ENCODE measurements around the gene RPS6KB2.

The RPS6KB2 gene

GRCh38 chr11:67449116-67449844 is 21.0 kb downstream of the RPS6KB2 start:
- Histone ChIP-seq H2BK120ac (ENCODE audit: low read depth, low read length) (no peak overlapping the region), H3K79me1 (ENCODE audit: low read depth, low read length) (no peaks in the 10 kb centered on the region), H3K14ac (ENCODE audit: low read length) (no peak overlapping the region), H3K18ac (ENCODE audit: low read length) (no peak overlapping the region), H3K4me2 (ENCODE audit: insufficient read depth, low read length, poor library complexity, severe bottlenecking) (no peak overlapping the region), H3K23ac (ENCODE audit: low read depth, low read length, poor library complexity) (no peak overlapping the region), H3K9me3 (replicated peaks in 1 of 2; ENCODE audit: control insufficient read depth in 2 of 2, insufficient read depth in 1 of 2, low read depth in 1 of 2, low read length in 2 of 2) (no peaks in the 10 kb centered on the region), H3K27me3 (ENCODE audit: control insufficient read depth in 3 of 3, insufficient read depth in 3 of 3, low read depth in 1 of 3, low read length in 3 of 3) (no peaks in the 10 kb centered on the region), H2AFZ (ENCODE audit: low read length) (no peak overlapping the region), H4K8ac (ENCODE audit: low read depth, low read length) (no peak overlapping the region), H3K27ac (replicated peaks; ENCODE audit: low read length) (no peak overlapping the region), H2BK15ac (ENCODE audit: low read length) (no peak overlapping the region), H4K91ac (ENCODE audit: low read depth, low read length, poor library complexity) (no peak overlapping the region), H3K4ac (ENCODE audit: low read length) (no peak overlapping the region), H3K4me1 (ENCODE audit: control insufficient read depth in 2 of 2, insufficient read depth in 1 of 2, low read depth in 1 of 2, low read length in 2 of 2) (peaks cover 5 to 15% of the 10 kb centered on the region in 2 donors), H3K36me3 (replicated peaks in 1 of 2; ENCODE audit: control insufficient read depth in 2 of 2, insufficient read depth in 2 of 2, low read length in 2 of 2) (no peaks in the 10 kb centered on the region), H3K4me3 (ENCODE audit: low read length in 2 of 2) (no peak overlapping the region), H2AK5ac (ENCODE audit: low read depth, low read length) (peak overlapping the region; percentile 8), H2BK5ac (ENCODE audit: low read length) (no peak overlapping the region), H2BK12ac (ENCODE audit: low read length) (no peak overlapping the region), H3K9ac (ENCODE audit: low read depth, low read length, poor library complexity) (peak overlapping the region; percentile 78)
- no peak for DNase-seq (ENCODE audit: low spot score)
- no CpG with 5 or more reads among the region's 9 CpGs for WGBS, 2 donors (ENCODE audit: extremely low coverage in 2 of 2, insufficient read length in 2 of 2, insufficient replicate concordance in 1 of 2)

DNA sequence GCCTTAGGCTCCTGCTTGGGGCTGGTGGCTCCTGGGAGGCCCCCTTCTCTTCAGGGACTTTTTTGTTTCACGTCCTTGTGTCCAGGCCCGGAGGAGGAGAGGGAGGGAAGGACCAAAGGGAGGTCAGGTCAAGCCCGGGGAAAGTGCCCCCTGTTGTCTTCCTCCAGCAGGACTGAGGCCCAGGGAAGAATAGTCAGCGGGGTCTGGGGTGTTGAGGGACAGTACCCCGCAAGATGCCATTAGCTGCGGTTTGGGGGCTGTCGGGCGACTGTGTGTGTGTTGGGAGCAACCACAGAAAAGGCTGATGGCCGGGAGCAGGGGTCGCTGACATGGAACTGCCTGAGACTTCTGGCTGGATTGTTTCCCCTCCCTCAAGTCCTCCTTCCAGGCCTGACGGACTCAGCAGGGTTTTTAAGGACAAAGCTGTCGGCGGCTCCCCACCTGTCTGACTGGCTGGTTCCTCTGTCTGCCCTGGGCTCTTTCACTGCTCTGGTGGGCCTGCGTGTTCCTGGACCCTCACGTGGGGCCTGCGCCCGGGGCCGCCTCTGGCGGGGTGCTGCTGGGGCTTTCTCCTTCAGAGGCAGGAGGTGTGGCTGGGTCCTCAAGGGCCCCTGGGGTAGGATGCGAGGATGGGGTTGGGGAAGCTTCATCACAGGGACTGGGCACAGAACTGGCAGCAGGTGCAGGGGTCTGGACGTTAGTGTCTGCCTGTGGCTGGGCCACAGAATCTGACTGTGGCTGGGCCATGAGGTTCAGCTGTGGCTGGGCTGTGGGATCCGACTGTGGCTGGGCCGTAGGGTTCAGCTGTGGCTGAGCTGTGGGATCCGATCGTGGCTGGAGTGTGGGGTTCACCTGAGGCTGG is 22.7 kb downstream of the RPS6KB2 start:
- Histone ChIP-seq H3K4ac (ENCODE audit: low read length) (no peak overlapping the region), H3K27ac (replicated peaks; ENCODE audit: low read length) (no peak overlapping the region), H3K27me3 (ENCODE audit: control insufficient read depth in 3 of 3, insufficient read depth in 3 of 3, low read depth in 1 of 3, low read length in 3 of 3) (no peaks in the 10 kb centered on the region), H2BK5ac (ENCODE audit: low read length) (no peak overlapping the region), H3K4me3 (ENCODE audit: low read length in 2 of 2) (no peak overlapping the region), H2AFZ (ENCODE audit: low read length) (peak overlapping the region; percentile 69), H2BK120ac (ENCODE audit: low read depth, low read length) (no peak overlapping the region), H3K23ac (ENCODE audit: low read depth, low read length, poor library complexity) (peak overlapping the region; percentile 52), H2BK12ac (ENCODE audit: low read length) (peak overlapping the region; percentile 7), H3K4me2 (ENCODE audit: insufficient read depth, low read length, poor library complexity, severe bottlenecking) (no peak overlapping the region), H3K9me3 (replicated peaks in 1 of 2; ENCODE audit: control insufficient read depth in 2 of 2, insufficient read depth in 1 of 2, low read depth in 1 of 2, low read length in 2 of 2) (no peaks in the 10 kb centered on the region), H3K4me1 (ENCODE audit: control insufficient read depth in 2 of 2, insufficient read depth in 1 of 2, low read depth in 1 of 2, low read length in 2 of 2) (peaks cover 5 to 15% of the 10 kb centered on the region in 2 donors), H3K36me3 (replicated peaks in 1 of 2; ENCODE audit: control insufficient read depth in 2 of 2, insufficient read depth in 2 of 2, low read length in 2 of 2) (no peaks in the 10 kb centered on the region), H3K79me1 (ENCODE audit: low read depth, low read length) (no peaks in the 10 kb centered on the region), H4K8ac (ENCODE audit: low read depth, low read length) (no peak overlapping the region), H3K14ac (ENCODE audit: low read length) (no peak overlapping the region), H2AK5ac (ENCODE audit: low read depth, low read length) (peak overlapping the region; percentile 39), H3K18ac (ENCODE audit: low read length) (peak overlapping the region; percentile 5), H3K9ac (ENCODE audit: low read depth, low read length, poor library complexity) (no peak overlapping the region), H2BK15ac (ENCODE audit: low read length) (no peak overlapping the region), H4K91ac (ENCODE audit: low read depth, low read length, poor library complexity) (no peak overlapping the region)
- no peak for DNase-seq (ENCODE audit: low spot score)
- no CpG with 5 or more reads among the region's 25 CpGs for WGBS, 2 donors (ENCODE audit: extremely low coverage in 2 of 2, insufficient read length in 2 of 2, insufficient replicate concordance in 1 of 2)

GRCh38 chr11:67451658-67451976 is 23.3 kb downstream of the RPS6KB2 start:
- H4K8ac ChIP-seq (ENCODE audit: low read depth, low read length): no peak overlapping the region
- no peaks in the 10 kb centered on the region for H3K79me1 ChIP-seq (ENCODE audit: low read depth, low read length)
- H2AFZ ChIP-seq (ENCODE audit: low read length): peak overlapping the region; percentile 69
- H2BK120ac ChIP-seq (ENCODE audit: low read depth, low read length): no peak overlapping the region
- no peaks in the 10 kb centered on the region for H3K9me3 ChIP-seq (replicated peaks in 1 of 2; ENCODE audit: control insufficient read depth in 2 of 2, insufficient read depth in 1 of 2, low read depth in 1 of 2, low read length in 2 of 2)
- no peak overlapping the region for H2BK12ac ChIP-seq (ENCODE audit: low read length)
- DNase-seq (ENCODE audit: low spot score): no peak
- peak overlapping the region; percentile 86 for H2AK5ac ChIP-seq (ENCODE audit: low read depth, low read length)
- H3K36me3 ChIP-seq (replicated peaks in 1 of 2; ENCODE audit: control insufficient read depth in 2 of 2, insufficient read depth in 2 of 2, low read length in 2 of 2): no peaks in the 10 kb centered on the region
- no peak overlapping the region for H3K27ac ChIP-seq (replicated peaks; ENCODE audit: low read length)
- H3K4me2 ChIP-seq (ENCODE audit: insufficient read depth, low read length, poor library complexity, severe bottlenecking): no peak overlapping the region
- no peak overlapping the region for H3K9ac ChIP-seq (ENCODE audit: low read depth, low read length, poor library complexity)
- H3K4me1 ChIP-seq (ENCODE audit: control insufficient read depth in 2 of 2, insufficient read depth in 1 of 2, low read depth in 1 of 2, low read length in 2 of 2): peaks cover 5 to 15% of the 10 kb centered on the region in 2 donors
- peak overlapping the region; percentile 52 for H3K23ac ChIP-seq (ENCODE audit: low read depth, low read length, poor library complexity)
- H3K27me3 ChIP-seq (ENCODE audit: control insufficient read depth in 3 of 3, insufficient read depth in 3 of 3, low read depth in 1 of 3, low read length in 3 of 3): no peaks in the 10 kb centered on the region
- H2BK5ac ChIP-seq (ENCODE audit: low read length): no peak overlapping the region
- H2BK15ac ChIP-seq (ENCODE audit: low read length): peak overlapping the region; percentile 72
- H4K91ac ChIP-seq (ENCODE audit: low read depth, low read length, poor library complexity): no peak overlapping the region
- no CpG with 5 or more reads among the region's 14 CpGs for WGBS, 2 donors (ENCODE audit: extremely low coverage in 2 of 2, insufficient read length in 2 of 2, insufficient replicate concordance in 1 of 2)
- H3K4me3 ChIP-seq (ENCODE audit: low read length in 2 of 2): no peak overlapping the region
- H3K18ac ChIP-seq (ENCODE audit: low read length): no peak overlapping the region
- no peak overlapping the region for H3K4ac ChIP-seq (ENCODE audit: low read length)
- no peak overlapping the region for H3K14ac ChIP-seq (ENCODE audit: low read length)
